Chondrocyte (in vitro differentiated cells): ENCODE measurements around the gene CDS1. TPM values are rescaled to one million over a fixed set of nuclear protein-coding genes. Genes with fewer than 3 reads are reported as not detected.

Source experiments
- DNase-seq: peaks from one replicate; pipeline ENCODE4 v3.0.0; 2021; ENCODE audit warnings: mixed read lengths, low spot score
- H3K27ac Mint-ChIP-seq: one replicate; pipeline ENCODE4 v1.8.0; 2021; ENCODE audit warnings: mild to moderate bottlenecking, moderate library complexity, mixed read lengths; ENCODE audit not compliant: unreplicated experiment
- H3K27me3 Mint-ChIP-seq: 2 replicates; pipeline ENCODE4 v1.8.0; 2021; ENCODE audit warnings: low read depth, mixed read lengths
- H3K36me3 Mint-ChIP-seq: 2 replicates; pipeline ENCODE4 v1.8.0; 2021; ENCODE audit warnings: low read depth, mixed read lengths
- H3K4me1 Mint-ChIP-seq: 2 replicates; pipeline ENCODE4 v1.8.0; 2021; ENCODE audit warnings: low read depth, mild to moderate bottlenecking, mixed read lengths
- H3K4me3 Mint-ChIP-seq: one replicate; pipeline ENCODE4 v1.8.0; 2021; ENCODE audit warnings: mild to moderate bottlenecking, moderate library complexity, mixed read lengths; ENCODE audit not compliant: unreplicated experiment
- H3K9me3 Mint-ChIP-seq: 2 replicates; pipeline ENCODE4 v1.8.0; 2021; ENCODE audit warnings: low read depth, mixed read lengths
- CTCF ChIP-seq: fragments of 200-600 bp; sonication (generic); IDR thresholded peaks from 2 replicates; pipeline ENCODE4 v1.5.0; 2021; ENCODE audit warnings: antibody characterized with exemption, mild to moderate bottlenecking, moderate library complexity
- total RNA-seq: library from RNA; stranded (reverse); gene quantifications from 3 replicates; pipeline ENCODE4 v1.2.1, GENCODE V29; 2021

Gene CDS1
- total RNA-seq, 1 donor from 2014 or later: 0.30 TPM

GRCh38 chr4:84669201-84669600, 86.3 kb downstream of the CDS1 start:
- TF ChIP-seq CTCF: no peak
- Mint-ChIP-seq H3K4me1 (peaks cover 14% of the 10 kb centered on the region), H3K36me3 (peaks cover 26% of the 10 kb centered on the region), H3K9me3 (peaks cover 6% of the 10 kb centered on the region), H3K4me3 (no peak overlapping the region), H3K27ac (no peak overlapping the region), H3K27me3 (no peaks in the 10 kb centered on the region)
- no peak for DNase-seq

- TF ChIP-seq CTCF: no peak
- no peak overlapping the region for H3K4me3 Mint-ChIP-seq
- H3K36me3 Mint-ChIP-seq: peaks cover 22% of the 10 kb centered on the region
Observed at GRCh38 chr4:84672177-84672576, 89.2 kb downstream of the CDS1 start.

GRCh38 chr4:84673475-84674240, 90.7 kb downstream of the CDS1 start:
- Mint-ChIP-seq H3K27me3 (no peaks in the 10 kb centered on the region), H3K4me3 (no peak overlapping the region), H3K36me3 (peaks cover 25% of the 10 kb centered on the region), H3K27ac (peak overlapping the region; percentile 84), H3K9me3 (no peaks in the 10 kb centered on the region), H3K4me1 (peaks cover 14% of the 10 kb centered on the region)
- no peak for DNase-seq
- TF ChIP-seq CTCF: no peak

More at GRCh38 chr4:84672177-84672576, 89.2 kb downstream of the CDS1 start:
- H3K9me3 Mint-ChIP-seq: no peaks in the 10 kb centered on the region
- H3K4me1 Mint-ChIP-seq: peaks cover 14% of the 10 kb centered on the region
- no peaks in the 10 kb centered on the region for H3K27me3 Mint-ChIP-seq
- no peak for DNase-seq
- H3K27ac Mint-ChIP-seq: no peak overlapping the region

GRCh38 chr4:84677093-84677492, 94.2 kb downstream of the CDS1 start:
- H3K27ac Mint-ChIP-seq: no peak overlapping the region
- peaks cover 32% of the 10 kb centered on the region for H3K36me3 Mint-ChIP-seq

GRCh38 chr4:84677995-84678394, 95.1 kb downstream of the CDS1 start:
- no peak for TF ChIP-seq CTCF
- peaks cover 26% of the 10 kb centered on the region for H3K36me3 Mint-ChIP-seq
- H3K27me3 Mint-ChIP-seq: no peaks in the 10 kb centered on the region
- no peak overlapping the region for H3K27ac Mint-ChIP-seq
- H3K4me1 Mint-ChIP-seq: peaks cover 26% of the 10 kb centered on the region
- DNase-seq: no peak
- no peak overlapping the region for H3K4me3 Mint-ChIP-seq
- H3K9me3 Mint-ChIP-seq: no peaks in the 10 kb centered on the region

More at GRCh38 chr4:84677093-84677492, 94.2 kb downstream of the CDS1 start:
- DNase-seq: no peak
- Mint-ChIP-seq H3K4me3 (no peak overlapping the region), H3K9me3 (no peaks in the 10 kb centered on the region), H3K4me1 (peaks cover 22% of the 10 kb centered on the region), H3K27me3 (no peaks in the 10 kb centered on the region)
- no peak for TF ChIP-seq CTCF
